ENCODE results near the gene CNTN4. TPM values are rescaled to one million over a fixed set of nuclear protein-coding genes. Genes with fewer than 3 reads are reported as not detected.

CNTN4 gene
- total and polyA plus RNA-seq, 2 experiments from 2014 or later: 0.91 to 4.0 TPM

DNA sequence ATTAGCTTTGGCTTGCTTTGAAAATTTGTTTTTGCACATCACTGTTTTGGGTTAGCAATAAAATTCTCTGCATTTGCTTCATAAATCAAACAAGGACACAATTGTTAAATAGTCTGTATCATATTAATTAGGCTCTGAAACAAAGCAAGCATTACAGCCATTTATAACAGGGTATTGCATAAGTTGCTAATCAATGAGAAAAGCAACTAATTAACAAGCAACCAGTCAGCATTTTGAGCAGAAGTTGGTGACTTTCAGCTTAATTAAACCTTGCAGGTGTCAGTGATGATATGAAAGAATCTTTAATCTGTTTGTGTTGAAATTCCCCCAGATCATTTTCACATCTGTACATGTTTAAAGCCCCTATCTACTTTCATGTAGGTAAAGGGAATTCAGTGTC lies 516.4 kb downstream of the CNTN4 start (continued):
- TF ChIP-seq, protein P1, sequence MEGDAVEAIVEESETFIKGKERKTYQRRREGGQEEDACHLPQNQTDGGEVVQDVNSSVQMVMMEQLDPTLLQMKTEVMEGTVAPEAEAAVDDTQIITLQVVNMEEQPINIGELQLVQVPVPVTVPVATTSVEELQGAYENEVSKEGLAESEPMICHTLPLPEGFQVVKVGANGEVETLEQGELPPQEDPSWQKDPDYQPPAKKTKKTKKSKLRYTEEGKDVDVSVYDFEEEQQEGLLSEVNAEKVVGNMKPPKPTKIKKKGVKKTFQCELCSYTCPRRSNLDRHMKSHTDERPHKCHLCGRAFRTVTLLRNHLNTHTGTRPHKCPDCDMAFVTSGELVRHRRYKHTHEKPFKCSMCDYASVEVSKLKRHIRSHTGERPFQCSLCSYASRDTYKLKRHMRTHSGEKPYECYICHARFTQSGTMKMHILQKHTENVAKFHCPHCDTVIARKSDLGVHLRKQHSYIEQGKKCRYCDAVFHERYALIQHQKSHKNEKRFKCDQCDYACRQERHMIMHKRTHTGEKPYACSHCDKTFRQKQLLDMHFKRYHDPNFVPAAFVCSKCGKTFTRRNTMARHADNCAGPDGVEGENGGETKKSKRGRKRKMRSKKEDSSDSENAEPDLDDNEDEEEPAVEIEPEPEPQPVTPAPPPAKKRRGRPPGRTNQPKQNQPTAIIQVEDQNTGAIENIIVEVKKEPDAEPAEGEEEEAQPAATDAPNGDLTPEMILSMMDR (conservative IDR thresholded peaks at IDR 0.05; ENCODE audit: low read depth in 2 of 2): no peak
- TF ChIP-seq, protein P2, sequence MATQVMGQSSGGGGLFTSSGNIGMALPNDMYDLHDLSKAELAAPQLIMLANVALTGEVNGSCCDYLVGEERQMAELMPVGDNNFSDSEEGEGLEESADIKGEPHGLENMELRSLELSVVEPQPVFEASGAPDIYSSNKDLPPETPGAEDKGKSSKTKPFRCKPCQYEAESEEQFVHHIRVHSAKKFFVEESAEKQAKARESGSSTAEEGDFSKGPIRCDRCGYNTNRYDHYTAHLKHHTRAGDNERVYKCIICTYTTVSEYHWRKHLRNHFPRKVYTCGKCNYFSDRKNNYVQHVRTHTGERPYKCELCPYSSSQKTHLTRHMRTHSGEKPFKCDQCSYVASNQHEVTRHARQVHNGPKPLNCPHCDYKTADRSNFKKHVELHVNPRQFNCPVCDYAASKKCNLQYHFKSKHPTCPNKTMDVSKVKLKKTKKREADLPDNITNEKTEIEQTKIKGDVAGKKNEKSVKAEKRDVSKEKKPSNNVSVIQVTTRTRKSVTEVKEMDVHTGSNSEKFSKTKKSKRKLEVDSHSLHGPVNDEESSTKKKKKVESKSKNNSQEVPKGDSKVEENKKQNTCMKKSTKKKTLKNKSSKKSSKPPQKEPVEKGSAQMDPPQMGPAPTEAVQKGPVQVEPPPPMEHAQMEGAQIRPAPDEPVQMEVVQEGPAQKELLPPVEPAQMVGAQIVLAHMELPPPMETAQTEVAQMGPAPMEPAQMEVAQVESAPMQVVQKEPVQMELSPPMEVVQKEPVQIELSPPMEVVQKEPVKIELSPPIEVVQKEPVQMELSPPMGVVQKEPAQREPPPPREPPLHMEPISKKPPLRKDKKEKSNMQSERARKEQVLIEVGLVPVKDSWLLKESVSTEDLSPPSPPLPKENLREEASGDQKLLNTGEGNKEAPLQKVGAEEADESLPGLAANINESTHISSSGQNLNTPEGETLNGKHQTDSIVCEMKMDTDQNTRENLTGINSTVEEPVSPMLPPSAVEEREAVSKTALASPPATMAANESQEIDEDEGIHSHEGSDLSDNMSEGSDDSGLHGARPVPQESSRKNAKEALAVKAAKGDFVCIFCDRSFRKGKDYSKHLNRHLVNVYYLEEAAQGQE (IDR thresholded peaks at IDR 0.05; ENCODE audit: unreplicated experiment): no peak
- TF ChIP-seq POLR2AphosphoS5 (IDR thresholded peaks at IDR 0.05; ENCODE audit: low read depth) (no peak), STAT1 (IDR thresholded peaks at IDR 0.05; ENCODE audit: unreplicated experiment) (no peak), EZH2 (IDR thresholded peaks at IDR 0.05; ENCODE audit: low read depth, unreplicated experiment) (no peak)

DNA sequence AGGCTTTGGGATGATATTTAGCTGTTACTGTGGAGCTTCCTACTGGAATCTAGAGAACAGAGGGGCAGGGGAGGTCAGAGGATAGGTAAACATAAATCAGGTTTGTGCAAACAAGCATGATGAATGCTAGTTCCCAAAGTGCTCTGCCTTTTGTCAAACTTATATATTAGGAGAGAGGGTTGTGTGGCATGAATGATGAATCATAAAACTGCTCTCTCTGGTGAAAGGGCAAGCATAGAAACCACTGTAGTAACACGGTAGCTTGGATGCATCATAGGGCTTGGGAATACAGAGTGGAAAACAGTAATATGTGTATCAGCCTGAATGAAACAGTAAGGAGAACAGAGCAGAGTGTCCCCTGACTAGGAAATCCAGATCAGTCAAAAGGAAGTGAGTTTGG lies 524.8 kb downstream of the CNTN4 start:
- H2AFZ ChIP-seq: no peak overlapping the region
- DNase-seq (ENCODE audit: low spot score) (no peak), ATAC-seq (no peak)
- no peaks in the 10 kb centered on the region for H3K36me3 ChIP-seq (ENCODE audit: insufficient read depth)
- no peaks in the 10 kb centered on the region for H3K79me2 ChIP-seq (replicated peaks; ENCODE audit: insufficient read depth)
- no peaks in the 10 kb centered on the region for H3K4me1 ChIP-seq (ENCODE audit: insufficient read depth)
- Mint-ChIP-seq H3K27ac (no peak overlapping the region), H3K4me1 (no peaks in the 10 kb centered on the region), H3K36me3 (ENCODE audit: low read depth) (peaks cover 32% of the 10 kb centered on the region), H3K27me3 (ENCODE audit: insufficient read depth, low read depth, poor library complexity) (no peaks in the 10 kb centered on the region), H3K4me3 (no peak overlapping the region), H3K9me3 (peaks cover 96% of the 10 kb centered on the region)
- H3K9me2 ChIP-seq (ENCODE audit: insufficient read depth): no peaks in the 10 kb centered on the region
- no peaks in the 10 kb centered on the region for H4K20me1 ChIP-seq (replicated peaks; ENCODE audit: insufficient read depth)
- H3K4me3 ChIP-seq: no peak overlapping the region
- no peak overlapping the region for H3K4me2 ChIP-seq
- H3K27me3 ChIP-seq (ENCODE audit: insufficient read depth): no peaks in the 10 kb centered on the region
- no peaks in the 10 kb centered on the region for H3F3A ChIP-seq (replicated peaks; ENCODE audit: low read depth)
- H3K27ac ChIP-seq (ENCODE audit: low read depth): no peak overlapping the region
- TF ChIP-seq ZNF331 (CRISPR knock-in tag; IDR thresholded peaks at IDR 0.05; ENCODE audit: low read depth) (no peak), EZH2phosphoT487 (IDR thresholded peaks at IDR 0.05; ENCODE audit: unreplicated experiment) (no peak), ZNF114 (CRISPR knock-in tag; IDR thresholded peaks at IDR 0.05) (no peak)
- TF ChIP-seq, protein P3, sequence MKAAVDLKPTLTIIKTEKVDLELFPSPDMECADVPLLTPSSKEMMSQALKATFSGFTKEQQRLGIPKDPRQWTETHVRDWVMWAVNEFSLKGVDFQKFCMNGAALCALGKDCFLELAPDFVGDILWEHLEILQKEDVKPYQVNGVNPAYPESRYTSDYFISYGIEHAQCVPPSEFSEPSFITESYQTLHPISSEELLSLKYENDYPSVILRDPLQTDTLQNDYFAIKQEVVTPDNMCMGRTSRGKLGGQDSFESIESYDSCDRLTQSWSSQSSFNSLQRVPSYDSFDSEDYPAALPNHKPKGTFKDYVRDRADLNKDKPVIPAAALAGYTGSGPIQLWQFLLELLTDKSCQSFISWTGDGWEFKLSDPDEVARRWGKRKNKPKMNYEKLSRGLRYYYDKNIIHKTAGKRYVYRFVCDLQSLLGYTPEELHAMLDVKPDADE (IDR thresholded peaks at IDR 0.05): no peak
- TF ChIP-seq, protein P4, sequence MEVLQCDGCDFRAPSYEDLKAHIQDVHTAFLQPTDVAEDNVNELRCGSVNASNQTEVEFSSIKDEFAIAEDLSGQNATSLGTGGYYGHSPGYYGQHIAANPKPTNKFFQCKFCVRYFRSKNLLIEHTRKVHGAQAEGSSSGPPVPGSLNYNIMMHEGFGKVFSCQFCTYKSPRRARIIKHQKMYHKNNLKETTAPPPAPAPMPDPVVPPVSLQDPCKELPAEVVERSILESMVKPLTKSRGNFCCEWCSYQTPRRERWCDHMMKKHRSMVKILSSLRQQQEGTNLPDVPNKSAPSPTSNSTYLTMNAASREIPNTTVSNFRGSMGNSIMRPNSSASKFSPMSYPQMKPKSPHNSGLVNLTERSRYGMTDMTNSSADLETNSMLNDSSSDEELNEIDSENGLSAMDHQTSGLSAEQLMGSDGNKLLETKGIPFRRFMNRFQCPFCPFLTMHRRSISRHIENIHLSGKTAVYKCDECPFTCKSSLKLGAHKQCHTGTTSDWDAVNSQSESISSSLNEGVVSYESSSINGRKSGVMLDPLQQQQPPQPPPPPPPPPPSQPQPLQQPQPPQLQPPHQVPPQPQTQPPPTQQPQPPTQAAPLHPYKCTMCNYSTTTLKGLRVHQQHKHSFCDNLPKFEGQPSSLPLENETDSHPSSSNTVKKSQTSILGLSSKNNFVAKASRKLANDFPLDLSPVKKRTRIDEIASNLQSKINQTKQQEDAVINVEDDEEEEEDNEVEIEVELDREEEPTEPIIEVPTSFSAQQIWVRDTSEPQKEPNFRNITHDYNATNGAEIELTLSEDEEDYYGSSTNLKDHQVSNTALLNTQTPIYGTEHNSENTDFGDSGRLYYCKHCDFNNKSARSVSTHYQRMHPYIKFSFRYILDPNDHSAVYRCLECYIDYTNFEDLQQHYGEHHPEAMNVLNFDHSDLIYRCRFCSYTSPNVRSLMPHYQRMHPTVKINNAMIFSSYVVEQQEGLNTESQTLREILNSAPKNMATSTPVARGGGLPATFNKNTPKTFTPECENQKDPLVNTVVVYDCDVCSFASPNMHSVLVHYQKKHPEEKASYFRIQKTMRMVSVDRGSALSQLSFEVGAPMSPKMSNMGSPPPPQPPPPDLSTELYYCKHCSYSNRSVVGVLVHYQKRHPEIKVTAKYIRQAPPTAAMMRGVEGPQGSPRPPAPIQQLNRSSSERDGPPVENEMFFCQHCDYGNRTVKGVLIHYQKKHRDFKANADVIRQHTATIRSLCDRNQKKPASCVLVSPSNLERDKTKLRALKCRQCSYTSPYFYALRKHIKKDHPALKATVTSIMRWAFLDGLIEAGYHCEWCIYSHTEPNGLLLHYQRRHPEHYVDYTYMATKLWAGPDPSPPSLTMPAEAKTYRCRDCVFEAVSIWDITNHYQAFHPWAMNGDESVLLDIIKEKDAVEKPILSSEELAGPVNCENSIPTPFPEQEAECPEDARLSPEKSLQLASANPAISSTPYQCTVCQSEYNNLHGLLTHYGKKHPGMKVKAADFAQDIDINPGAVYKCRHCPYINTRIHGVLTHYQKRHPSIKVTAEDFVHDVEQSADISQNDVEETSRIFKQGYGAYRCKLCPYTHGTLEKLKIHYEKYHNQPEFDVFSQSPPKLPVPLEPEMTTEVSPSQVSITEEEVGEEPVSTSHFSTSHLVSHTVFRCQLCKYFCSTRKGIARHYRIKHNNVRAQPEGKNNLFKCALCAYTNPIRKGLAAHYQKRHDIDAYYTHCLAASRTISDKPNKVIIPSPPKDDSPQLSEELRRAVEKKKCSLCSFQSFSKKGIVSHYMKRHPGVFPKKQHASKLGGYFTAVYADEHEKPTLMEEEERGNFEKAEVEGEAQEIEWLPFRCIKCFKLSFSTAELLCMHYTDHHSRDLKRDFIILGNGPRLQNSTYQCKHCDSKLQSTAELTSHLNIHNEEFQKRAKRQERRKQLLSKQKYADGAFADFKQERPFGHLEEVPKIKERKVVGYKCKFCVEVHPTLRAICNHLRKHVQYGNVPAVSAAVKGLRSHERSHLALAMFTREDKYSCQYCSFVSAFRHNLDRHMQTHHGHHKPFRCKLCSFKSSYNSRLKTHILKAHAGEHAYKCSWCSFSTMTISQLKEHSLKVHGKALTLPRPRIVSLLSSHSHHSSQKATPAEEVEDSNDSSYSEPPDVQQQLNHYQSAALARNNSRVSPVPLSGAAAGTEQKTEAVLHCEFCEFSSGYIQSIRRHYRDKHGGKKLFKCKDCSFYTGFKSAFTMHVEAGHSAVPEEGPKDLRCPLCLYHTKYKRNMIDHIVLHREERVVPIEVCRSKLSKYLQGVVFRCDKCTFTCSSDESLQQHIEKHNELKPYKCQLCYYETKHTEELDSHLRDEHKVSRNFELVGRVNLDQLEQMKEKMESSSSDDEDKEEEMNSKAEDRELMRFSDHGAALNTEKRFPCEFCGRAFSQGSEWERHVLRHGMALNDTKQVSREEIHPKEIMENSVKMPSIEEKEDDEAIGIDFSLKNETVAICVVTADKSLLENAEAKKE (CRISPR knock-in tag; IDR thresholded peaks at IDR 0.05): no peak

All from GM23338 (cell line).